DND-41 (cell line): ENCODE results near the gene SNX9.

ENCODE experiments used
- EZH2 ChIP-seq: IDR thresholded peaks from 3 replicates; pipeline ENCODE4 v1.6.1; 2012; ENCODE audit warnings: borderline replicate concordance, low read depth, mild to moderate bottlenecking, moderate library complexity, low read length, inconsistent platforms; ENCODE audit not compliant: severe bottlenecking
- TF ChIP-seq, protein P1 (sequence below): IDR thresholded peaks from 2 replicates; pipeline ENCODE4 v1.5.1; 2012; ENCODE audit warnings: borderline replicate concordance, low read length, moderate library complexity, mild to moderate bottlenecking; ENCODE audit not compliant: poor library complexity, severe bottlenecking; ENCODE audit errors: extremely low read depth

DNA sequence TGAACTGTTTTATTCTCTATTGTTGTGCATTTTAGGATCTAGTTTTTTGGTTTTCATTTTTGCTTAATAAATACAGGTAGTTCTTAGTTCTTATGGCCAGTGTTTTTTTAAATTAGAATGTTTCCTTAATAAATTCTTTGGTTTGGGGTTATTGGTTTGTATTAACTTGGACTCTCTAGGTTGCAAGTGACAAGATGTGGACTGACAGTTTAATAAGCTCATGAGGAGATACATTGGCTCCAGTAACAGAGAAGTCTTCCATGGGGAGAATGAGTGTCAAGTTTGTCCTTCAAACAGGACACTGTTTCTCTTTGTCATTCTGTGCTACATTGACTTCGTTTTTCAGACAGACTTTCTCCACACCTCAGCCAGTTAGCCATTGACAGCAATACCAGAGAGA is 39.7 kb downstream of the SNX9 start:
- TF ChIP-seq, protein P1, sequence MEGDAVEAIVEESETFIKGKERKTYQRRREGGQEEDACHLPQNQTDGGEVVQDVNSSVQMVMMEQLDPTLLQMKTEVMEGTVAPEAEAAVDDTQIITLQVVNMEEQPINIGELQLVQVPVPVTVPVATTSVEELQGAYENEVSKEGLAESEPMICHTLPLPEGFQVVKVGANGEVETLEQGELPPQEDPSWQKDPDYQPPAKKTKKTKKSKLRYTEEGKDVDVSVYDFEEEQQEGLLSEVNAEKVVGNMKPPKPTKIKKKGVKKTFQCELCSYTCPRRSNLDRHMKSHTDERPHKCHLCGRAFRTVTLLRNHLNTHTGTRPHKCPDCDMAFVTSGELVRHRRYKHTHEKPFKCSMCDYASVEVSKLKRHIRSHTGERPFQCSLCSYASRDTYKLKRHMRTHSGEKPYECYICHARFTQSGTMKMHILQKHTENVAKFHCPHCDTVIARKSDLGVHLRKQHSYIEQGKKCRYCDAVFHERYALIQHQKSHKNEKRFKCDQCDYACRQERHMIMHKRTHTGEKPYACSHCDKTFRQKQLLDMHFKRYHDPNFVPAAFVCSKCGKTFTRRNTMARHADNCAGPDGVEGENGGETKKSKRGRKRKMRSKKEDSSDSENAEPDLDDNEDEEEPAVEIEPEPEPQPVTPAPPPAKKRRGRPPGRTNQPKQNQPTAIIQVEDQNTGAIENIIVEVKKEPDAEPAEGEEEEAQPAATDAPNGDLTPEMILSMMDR, result no peak
- no peak for TF ChIP-seq EZH2
